Erythroblast (primary cell): Measurements from ENCODE around the gene C1QTNF12.

Experiments
- GATA1 ChIP-seq: IDR thresholded peaks from 2 replicates; pipeline ENCODE4 v1.6.1; 2011; ENCODE audit warnings: low read depth, mild to moderate bottlenecking, control low read depth, low read length, moderate library complexity
- POLR2A ChIP-seq: IDR thresholded peaks from 2 replicates; pipeline ENCODE4 v1.6.1; 2011; ENCODE audit warnings: mild to moderate bottlenecking, low read length

- TF ChIP-seq POLR2A (no peak), GATA1 (no peak)
Observed at GRCh38 chr1:1227386-1227785, 19.1 kb downstream of the C1QTNF12 start.
